Urothelium cell line (cell line): ENCODE results near the gene SCRN3.
A peak's percentile ranks its signal among the peaks of the same experiment; 100 is the strongest.
"Not testable (repeated sequence)": the region's sequence is repeated elsewhere in the genome, so short reads cannot be mapped to it uniquely, and the experiment has no call there.

ENCODE experiments used
- DNase-seq: peaks from one replicate; pipeline ENCODE4 v3.0.0; 2011; ENCODE audit warnings: low spot score, mixed read lengths
- FAIRE-seq: peaks from 2 replicates; lab custom pipeline; 2011; peaks lifted over from hg19 to GRCh38; lab: Jason Lieb, UNC

Gene SCRN3

DNA sequence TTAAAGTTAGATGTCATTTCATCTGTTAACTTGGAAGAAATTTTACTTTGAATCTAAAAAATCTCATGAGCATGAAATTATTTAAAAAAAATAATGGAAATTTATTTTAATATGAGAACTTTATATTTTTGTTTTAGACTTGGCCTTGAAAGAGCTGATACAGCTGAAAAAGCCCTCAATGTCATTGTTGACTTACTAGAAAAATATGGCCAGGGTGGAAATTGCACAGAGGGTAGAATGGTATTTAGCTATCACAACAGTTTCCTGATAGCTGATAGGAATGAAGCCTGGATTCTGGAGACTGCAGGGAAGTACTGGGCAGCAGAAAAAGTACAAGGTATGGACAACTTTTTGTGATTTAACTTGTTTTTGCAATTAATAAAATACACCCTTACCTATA is 5.3 kb downstream of the SCRN3 start:
- FAIRE-seq (no peak), DNase-seq (no peak)

DNA sequence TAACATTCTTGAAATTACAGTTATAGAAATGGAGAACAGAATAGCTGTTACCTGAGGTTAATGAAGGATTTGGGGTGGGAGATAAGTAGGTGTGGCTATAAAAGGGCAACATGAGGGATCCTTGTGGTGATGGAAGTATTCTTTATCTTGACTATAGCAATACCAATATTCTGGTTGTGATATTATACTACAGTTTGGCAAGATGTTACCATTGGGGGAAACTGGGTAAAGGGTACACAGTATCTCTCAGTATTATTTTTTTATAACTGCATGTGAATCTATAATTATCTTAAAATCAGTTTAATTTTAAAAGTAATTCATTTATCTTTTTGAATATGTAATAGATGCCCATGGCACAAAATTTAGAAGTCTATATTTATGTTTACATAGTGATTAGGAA is 8.1 kb downstream of the SCRN3 start:
- DNase-seq (no peak), FAIRE-seq (no peak)

DNA sequence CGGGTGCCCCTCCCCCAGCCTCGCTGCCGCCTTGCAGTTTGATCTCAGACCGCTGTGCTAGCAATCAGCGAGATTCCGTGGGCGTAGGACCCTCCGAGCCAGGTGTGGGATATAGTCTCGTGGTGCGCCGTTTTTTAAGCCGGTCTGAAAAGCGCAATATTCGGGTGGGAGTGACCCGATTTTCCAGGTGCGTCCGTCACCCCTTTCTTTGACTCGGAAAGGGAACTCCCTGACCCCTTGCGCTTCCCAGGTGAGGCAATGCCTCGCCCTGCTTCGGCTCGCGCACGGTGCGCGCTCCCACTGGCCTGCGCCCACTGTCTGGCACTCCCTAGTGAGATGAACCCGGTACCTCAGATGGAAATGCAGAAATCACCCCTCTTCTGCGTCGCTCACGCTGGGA is 14.5 kb downstream of the SCRN3 start:
- not testable (repeated sequence) for FAIRE-seq, DNase-seq

DNA sequence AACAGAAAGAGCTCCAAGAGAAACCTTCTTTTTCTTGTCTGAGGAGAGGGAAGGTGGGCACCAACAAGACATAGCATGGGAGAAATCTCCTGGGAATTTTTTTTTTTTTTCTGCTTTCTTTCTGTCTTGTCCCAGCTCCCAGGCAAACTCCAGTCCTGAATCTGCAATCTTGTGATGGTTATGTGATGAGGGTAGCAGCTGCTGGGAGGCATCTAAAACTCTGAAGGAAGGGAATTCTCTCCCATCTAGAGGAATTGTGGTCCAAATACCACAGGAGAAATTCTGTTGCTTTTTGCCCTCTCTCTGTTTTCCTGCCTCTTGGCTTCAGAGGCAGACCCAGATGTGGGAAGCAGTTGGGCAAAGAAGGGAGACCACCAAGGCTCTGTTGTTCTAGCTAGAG is 16.7 kb downstream of the SCRN3 start:
- FAIRE-seq, result no peak
- no peak for DNase-seq

DNA sequence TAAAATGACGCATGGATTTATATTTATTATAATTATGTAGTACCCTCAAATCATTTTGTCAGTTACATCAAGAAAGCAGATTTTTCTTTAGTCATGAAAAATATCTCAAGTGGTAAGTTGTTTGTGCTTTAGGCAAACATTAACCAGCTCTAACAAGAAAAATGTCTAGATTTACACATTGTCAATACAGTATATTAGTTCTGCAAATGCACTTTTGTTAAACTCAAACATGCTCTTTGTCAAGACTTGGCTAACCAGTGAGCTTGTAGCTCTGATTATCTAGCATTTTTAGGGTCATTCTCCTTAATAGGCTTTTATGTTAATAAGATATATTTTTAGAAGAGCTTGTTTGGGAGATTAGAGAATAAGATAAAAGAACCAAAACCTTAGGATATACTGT is 32.7 kb downstream of the SCRN3 start:
- DNase-seq, result no peak
- FAIRE-seq, result no peak

DNA sequence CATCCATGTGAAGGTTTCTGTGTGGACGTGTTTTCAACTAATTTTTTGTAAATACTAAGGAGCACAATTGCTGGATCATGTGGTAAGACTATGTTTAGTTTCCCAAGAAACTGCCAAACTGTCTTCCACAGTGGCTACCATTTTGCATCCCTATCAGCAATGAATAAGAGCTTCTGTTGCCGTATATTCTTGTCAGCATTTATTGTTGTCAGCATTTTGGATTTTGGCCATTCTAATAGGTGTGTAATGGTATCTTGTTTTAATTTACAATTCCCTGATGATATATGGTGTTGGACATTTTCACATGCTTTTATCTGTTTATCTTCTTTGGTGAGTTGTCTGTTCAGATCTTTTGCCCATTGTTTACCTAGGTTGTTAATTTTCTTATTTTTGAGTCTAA is 34.5 kb downstream of the SCRN3 start:
- FAIRE-seq (no peak), DNase-seq (no peak)

DNA sequence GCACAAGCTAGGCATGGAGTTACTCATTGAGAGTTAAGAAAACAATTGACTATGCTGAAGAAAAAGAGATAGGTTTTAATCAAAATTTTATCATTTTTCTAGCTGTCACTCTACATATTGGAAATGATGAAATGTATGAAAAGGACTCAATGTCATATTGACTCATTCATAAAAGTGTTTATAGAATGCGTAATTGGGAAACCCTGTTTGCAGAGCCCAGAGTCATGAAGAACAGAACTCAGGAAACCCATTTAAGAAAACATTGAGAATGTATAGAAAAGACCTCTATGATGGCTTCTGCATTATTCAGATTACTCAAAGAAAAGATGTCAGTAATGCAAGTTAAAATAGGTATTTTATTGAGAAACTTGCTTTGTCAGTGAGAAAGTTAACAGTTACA is 36.4 kb downstream of the SCRN3 start:
- FAIRE-seq (no peak), DNase-seq (no peak)

DNA sequence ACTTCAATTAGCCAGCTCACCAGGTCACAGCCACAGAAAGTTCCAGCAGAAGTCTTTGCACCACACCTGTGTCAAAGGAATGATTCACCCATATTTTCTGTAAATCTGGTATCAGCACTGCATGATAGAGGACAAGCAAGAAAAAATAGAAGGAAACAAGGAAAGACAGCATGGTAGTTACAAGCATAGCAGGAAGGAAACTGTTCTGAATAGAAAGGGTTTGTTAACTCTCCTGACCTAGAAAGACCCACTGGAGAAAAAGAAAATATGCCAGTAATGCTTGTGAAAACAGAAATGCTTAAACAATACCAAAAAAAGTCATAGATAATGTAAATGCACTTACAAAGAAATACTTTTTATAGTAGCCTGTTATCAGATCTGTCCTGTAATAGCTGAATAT is 40.8 kb downstream of the SCRN3 start:
- FAIRE-seq (no peak), DNase-seq (no peak)

DNA sequence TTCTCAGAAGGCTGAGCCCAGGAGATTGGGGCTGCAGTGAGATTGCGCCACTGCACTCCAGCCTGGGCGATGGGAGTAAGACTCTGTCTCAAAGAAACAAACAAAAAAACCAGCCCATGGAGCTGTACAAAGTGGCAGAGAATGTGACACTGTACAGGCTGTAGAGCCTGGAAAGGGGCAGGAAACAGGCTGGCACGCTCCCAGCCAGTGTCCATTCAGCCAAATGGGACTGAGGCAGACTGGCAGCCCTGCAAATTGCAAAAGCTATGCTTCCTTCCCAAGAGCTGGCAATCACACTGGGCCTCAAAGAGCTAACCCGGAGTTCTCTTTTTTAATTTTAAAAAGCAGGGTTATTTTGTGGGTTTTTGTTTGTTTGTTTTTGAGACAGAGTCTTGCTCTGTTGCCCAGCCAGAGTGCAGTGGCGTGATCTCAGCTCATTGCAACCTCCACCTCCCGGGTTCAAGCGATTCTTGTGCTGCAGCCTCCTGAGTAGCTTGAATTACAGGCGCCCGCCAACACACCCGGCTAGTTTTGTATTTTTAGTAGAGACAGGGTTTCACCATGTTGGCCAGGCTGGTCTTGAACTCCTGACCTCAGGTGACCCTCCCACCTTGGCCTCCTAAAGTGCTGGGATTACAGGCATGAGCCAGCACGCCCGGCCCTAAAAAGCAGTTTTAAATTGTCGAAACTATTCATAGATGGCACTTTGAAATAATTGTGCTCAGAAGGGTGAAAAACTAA is 42.8 kb downstream of the SCRN3 start:
- FAIRE-seq (no peak), DNase-seq (no peak)

DNA sequence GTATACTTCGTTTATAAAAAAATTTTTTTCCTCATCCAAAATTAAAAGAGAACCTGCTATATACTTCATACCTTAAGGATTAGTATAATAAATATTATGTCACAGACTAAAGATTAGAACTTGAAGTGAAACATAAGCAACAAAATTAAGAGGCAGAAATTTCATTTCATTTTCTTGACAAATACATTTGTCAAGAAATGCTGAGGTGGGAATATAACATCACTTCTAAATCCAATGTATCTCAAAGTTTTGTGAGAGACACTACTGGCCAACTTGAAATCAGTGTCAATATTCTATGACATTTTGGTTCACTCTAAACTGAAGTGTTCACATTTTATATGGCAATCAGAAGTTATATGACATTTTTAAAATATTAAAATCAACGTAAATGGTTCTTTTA is 43.8 kb downstream of the SCRN3 start:
- FAIRE-seq (no peak), DNase-seq (no peak)

DNA sequence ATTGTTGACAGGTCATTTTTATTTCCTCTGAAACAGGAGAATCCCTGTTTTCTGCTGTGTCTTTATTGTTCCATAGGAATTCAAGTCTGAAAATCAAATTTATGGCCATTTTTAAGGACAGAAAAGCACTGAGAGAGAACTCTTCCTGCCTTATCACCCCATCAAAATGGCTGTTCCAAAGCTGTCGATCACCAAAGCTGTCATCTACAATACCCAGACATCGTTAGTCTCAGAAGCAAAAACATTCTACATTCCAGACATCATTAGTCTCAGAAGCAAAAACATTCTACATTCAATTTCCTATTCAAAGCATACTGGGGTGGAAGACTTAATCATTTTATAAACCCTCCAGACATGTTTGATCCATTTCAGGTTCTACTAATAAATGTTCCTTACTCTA is 44.4 kb downstream of the SCRN3 start:
- DNase-seq (no peak), FAIRE-seq (no peak)

DNA sequence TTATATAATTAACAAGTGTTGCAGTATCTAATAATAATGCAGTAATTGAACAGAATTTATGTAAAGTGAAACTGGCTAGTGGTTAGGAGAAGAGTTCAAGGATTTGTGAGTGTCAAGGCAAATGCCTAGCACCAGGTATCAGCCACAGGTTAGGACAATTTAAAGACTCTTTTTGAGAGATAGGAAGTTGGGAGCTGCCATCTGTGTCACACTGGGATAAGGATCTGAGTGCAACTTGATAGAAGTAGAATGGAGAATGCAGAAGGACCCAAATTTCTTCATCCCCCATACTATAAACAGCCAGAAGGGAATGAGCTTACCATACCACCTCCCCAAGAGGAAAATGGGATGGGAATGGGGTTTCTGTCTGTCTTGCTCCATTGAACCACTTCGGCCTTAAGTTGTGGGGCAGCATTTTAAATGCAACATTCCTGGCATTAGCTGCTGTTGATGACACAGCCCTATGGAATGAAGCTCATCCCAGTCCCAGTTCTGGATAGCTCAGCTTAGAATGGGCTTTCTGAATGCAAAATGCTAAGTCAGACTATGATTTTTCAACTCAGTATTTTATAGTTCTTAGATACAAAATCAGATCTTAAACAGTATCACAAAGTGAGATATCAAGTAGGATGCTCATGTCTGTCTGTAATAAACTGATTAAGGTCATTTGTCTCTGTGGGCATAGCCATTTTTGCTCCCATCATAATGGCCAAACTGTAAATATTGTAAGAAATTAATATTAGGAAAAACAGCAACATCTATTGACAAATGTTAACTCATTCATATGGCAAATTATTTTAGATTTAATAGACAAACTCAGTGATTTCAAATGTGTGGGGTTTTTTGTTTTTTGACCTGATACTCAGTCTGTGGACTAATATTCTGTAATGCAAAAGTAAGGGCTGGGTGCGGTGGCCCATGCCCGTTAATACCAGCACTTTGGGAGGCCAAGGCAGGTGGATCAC is 47.3 kb downstream of the SCRN3 start:
- FAIRE-seq, result no peak
- peak; percentile 69 for DNase-seq

DNA sequence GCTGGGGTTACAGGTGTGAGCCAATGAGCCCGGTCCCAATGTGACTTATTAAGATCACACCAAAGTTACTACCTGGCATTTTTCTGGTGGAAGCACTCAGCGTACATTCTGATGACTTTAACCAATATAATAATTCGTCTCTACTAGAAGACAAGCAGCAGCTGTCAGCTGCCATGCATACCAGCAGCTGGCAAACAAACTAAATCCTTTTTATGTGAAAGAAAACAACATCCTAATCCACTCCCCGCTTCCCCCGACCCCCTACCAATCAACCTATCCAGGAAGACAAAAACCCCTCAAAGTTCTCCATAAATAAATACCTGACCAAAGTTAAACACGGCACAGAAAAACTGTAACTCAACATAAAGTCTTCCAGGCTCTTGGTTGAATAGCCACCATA is 49.2 kb downstream of the SCRN3 start:
- no peak for FAIRE-seq
- no peak for DNase-seq

DNA sequence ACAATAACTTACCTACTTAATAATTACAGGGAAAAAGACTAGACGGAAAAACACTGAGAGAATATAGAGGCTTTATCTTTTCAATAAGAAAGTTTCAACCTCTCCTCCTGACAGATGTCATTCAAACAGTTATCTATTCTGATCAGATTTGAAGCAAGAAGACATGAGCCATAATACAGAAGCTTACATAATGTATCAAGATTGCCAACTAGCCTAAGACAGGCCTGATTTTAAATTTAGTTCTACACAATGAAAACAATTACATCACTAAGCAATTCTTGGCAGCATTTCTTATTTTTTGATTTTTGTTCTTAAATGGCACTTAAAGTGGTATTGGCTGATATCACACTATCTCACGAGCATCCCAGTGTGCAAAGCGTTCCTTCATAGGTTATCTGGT is 49.7 kb downstream of the SCRN3 start:
- FAIRE-seq, result no peak
- DNase-seq, result no peak

DNA sequence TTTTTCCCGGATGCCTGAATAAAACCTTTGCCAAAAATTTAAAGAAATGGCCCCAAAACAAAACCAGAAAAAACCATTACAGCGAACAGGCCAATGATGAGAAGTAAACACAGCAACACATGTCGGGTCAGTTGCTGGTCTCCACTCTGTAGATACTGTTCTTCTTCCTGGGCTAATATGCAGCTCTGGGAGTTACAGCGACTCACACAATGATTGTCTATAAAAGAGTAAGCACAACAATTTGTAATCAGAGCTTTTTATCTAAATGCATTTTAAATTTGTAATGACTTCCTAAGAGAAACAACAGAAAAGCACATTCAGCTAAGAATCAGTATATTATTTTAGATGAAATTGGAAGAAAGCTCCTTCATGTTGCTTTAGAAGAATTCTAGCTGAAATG is 51.0 kb downstream of the SCRN3 start:
- no peak for DNase-seq

DNA sequence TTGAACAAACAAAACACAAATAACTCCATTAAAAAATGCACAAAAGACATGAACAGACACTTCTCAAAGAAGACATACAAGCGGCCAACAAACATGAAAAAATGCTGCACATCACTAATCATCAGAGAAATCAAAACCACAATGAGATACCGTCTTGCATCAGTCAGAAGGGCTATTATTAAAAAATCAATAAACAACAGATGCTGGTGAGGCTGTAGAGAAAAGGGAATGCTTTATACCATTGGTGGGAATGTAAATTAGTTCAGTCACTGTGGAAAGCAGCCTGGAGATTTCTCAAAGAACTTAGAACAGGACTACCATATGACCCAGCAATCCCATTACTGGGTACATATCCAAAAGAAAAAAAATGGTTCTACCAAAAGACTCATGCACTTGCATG is 53.5 kb downstream of the SCRN3 start:
- FAIRE-seq (no peak), DNase-seq (no peak)

More for the DNA sequence above, 51.0 kb downstream of the SCRN3 start:
- no peak for FAIRE-seq

DNA sequence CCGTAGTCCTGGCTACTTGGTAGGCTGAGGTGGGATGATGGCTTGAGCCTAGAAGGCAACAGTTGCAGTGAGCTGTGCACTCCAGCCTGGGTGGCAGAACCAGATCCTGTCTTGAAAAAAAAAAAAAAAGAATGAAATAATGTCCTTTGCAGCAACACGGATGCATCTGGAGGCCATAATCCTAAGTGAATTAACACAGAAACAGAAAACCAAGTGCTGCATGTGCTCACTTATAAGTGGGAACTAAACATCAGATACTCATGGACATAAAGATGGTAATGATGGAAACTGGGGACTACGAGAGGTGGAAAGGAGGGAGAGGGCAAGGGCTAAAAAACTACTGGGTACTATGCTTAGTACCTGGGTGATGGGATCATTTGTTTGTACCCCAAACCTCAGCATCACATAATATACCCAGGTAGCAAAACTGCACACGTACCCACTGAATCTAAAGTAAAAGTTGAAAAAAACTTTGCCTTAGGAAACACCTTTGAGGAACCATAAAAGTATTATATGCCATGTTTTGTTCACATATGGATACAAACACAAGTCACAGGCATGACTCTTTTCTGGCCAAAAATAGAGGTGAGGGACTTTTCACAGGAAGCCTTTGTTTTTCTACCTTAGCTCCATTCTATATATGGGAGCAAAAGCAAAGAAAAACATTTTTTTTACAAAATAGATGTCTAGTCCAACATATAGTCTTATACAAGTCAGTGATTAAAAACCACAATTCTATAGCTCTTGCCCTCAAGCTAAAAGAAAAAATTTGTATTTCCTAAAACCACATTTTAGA is 54.7 kb downstream of the SCRN3 start:
- DNase-seq (no peak), FAIRE-seq (no peak)

DNA sequence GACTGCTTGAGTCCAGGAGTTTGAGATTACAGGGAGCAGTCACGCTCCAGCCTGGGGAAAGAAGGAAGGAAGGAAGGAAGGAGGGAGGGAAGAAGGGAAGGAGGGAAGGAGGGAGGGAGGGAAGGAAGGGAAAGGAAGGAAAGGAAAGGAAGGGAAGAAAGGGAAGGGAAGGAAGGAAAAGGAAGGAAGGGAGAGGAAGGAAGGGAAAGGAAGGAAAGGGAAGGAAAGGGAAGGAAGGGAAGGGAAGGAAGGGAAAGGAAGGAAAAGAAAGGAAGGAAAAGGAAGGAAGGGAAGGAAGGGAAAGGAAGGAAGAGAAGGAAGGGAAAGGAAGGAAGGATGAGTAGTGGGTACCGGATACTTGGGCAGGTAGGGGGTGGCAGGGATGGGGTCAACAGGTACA is 59.0 kb downstream of the SCRN3 start:
- FAIRE-seq, result no peak

DNA sequence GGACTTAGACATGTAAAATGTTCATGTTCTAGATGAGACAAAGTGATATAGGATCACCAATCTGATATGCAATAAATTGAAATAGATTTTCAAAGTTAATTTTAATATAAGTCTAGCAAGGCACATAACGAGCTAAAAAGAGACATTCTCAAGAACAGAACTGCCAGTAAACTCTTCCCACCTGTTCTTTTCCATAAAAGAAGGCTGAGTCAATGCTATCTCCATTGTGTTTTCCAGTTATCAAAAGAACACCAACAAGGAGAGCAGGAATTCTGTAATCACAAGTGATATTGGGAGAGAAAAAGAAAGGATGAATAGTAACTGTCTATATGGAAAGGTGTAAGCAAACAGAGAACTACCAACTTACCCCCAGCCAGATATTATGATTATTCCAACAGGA is 65.7 kb downstream of the SCRN3 start:
- DNase-seq (no peak), FAIRE-seq (no peak)

More for the DNA sequence above, 59.0 kb downstream of the SCRN3 start:
- DNase-seq, result no peak

DNA sequence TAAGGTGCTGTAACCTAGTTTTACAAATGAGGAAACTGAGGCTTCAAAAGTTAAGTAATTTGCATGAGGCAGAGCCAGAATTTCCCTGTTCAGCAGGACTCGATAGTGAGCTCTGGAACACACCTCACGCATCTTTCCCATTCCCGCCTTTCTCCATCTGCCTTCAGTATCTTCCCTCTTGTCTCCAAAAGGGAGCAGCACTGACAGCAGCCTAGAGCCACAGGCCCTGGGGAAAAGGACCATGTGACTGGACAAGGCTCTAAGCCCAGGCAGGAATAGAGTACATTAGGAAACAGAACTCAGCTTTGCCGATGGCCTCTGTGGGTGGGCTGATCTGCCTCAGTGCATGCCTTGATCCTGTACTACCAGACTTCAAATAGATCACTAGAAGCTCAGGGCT is 69.8 kb downstream of the SCRN3 start:
- FAIRE-seq (no peak), DNase-seq (peak; percentile 18)

DNA sequence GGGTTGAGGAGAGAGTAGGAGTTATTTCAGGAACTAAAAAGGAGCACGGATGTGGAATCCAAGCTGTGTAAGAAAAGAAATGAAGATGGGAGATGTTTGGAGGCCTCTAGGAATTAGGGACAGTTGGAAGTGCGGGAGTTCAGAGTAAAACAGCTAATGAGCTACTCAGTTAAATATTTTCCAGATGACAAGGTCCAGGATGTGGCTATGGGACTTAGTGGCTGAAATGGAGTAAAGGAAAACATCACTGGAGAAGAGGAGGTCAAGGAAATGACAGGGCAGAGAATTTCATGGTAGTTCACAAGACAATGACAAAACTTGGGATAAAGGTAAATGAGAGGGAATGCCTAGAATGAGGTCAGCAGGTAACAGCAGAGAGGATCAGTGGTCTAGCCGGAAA is 78.3 kb downstream of the SCRN3 start:
- DNase-seq (no peak), FAIRE-seq (no peak)
